SK-N-MC (cell line): ENCODE results near the gene GET4.

ENCODE experiments used
- EZH2 ChIP-seq: fragments of 200-600 bp; sonication (generic); IDR thresholded peaks from one replicate; pipeline ENCODE4 v1.6.1; 2017; ENCODE audit warnings: antibody characterized with exemption
- FOXP2 ChIP-seq: optimal IDR thresholded peaks from 2 replicates; pipeline ENCODE3; 2011; ENCODE audit warnings: mild to moderate bottlenecking, moderate library complexity; ENCODE audit not compliant: insufficient read depth; ENCODE audit errors: extremely low read length, control extremely low read depth
- POLR2AphosphoS5 ChIP-seq: IDR thresholded peaks from 2 replicates; pipeline ENCODE4 v1.6.1; 2012; ENCODE audit warnings: mild to moderate bottlenecking, low read depth, low read length, borderline replicate concordance

DNA sequence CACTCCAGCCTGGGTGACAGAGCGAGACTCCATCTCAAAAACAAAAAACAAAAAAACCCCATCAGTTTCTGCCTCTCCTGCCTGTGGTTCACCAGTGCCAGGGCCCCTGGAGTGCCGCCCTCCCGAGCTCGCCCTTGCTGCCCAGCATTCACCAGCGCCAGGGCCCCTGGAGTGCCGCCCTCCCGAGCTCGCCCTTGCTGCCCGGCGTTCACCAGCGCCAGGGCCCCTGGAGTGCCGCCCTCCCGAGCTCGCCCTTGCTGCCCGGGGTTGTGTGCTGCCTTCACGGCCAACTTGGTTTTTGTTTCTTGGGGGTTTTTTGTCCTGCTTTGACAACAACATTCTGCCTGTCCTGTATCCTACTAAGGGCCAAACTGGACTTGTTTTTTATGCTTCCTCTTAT is 13.2 kb upstream of the GET4 start:
- TF ChIP-seq EZH2 (no peak), FOXP2 (no peak), POLR2AphosphoS5 (no peak)
